H9 (cell line): ENCODE measurements around the gene YY1. TPM values are rescaled to one million over a fixed set of nuclear protein-coding genes. Genes with fewer than 3 reads are reported as not detected.

Experiments
- DNase-seq: peaks from one replicate; pipeline ENCODE4 v3.0.0-alpha.2; 2017
- H2AFZ ChIP-seq: one replicate; pipeline ENCODE4 v1.6.1; 2013; ENCODE audit warnings: mild to moderate bottlenecking, low read length, control low read depth, moderate library complexity
- H2AK5ac ChIP-seq: 2 replicates; pipeline ENCODE4 v1.6.1; 2013; ENCODE audit warnings: low read length, control low read depth, mixed read lengths; ENCODE audit not compliant: insufficient read length
- H2BK120ac ChIP-seq: one replicate; pipeline ENCODE4 v1.6.1; 2013; ENCODE audit warnings: low read depth, mild to moderate bottlenecking, low read length, control low read depth, inconsistent platforms; ENCODE audit not compliant: poor library complexity, severe bottlenecking
- H2BK12ac ChIP-seq: 2 replicates; pipeline ENCODE4 v1.6.1; 2013; ENCODE audit warnings: low read length, control low read depth, mixed read lengths, low read depth; ENCODE audit not compliant: insufficient read length
- H2BK15ac ChIP-seq: 2 replicates; pipeline ENCODE4 v1.6.1; 2013; ENCODE audit warnings: low read depth, low read length, control low read depth
- H2BK20ac ChIP-seq: one replicate; pipeline ENCODE4 v1.6.1; 2013; ENCODE audit warnings: low read depth, mild to moderate bottlenecking, low read length, control low read depth, inconsistent platforms; ENCODE audit not compliant: poor library complexity, severe bottlenecking
- H2BK5ac ChIP-seq: 2 replicates; pipeline ENCODE4 v1.6.1; 2013; ENCODE audit warnings: low read length, control low read depth, mixed read lengths; ENCODE audit not compliant: insufficient read length
- H3K14ac ChIP-seq: 2 replicates; pipeline ENCODE4 v1.6.1; 2013; ENCODE audit warnings: low read length, control low read depth; ENCODE audit not compliant: insufficient read depth
- H3K18ac ChIP-seq: 2 replicates; pipeline ENCODE4 v1.6.1; 2013; ENCODE audit warnings: low read depth, mild to moderate bottlenecking, mixed read lengths, low read length, control low read depth; ENCODE audit not compliant: insufficient read length
- H3K23ac ChIP-seq: 2 replicates; pipeline ENCODE4 v1.6.1; 2013; ENCODE audit warnings: low read length, control low read depth, mixed read lengths, low read depth; ENCODE audit not compliant: insufficient read length
- H3K23me2 ChIP-seq: 2 replicates; pipeline ENCODE4 v1.6.1; 2013; ENCODE audit warnings: low read depth, mild to moderate bottlenecking, mixed read lengths, low read length, control low read depth; ENCODE audit not compliant: insufficient read length, poor library complexity, severe bottlenecking
- H3K27ac ChIP-seq: 2 replicates; pipeline ENCODE4 v1.5.1; 2013; ENCODE audit warnings: low read length, control low read depth, mixed read lengths, low read depth; ENCODE audit not compliant: insufficient read length
- H3K27me3 ChIP-seq: 2 replicates; pipeline ENCODE4 v1.6.1; 2013; ENCODE audit warnings: low read length, control low read depth, inconsistent platforms; ENCODE audit not compliant: insufficient read depth
- H3K4ac ChIP-seq: 2 replicates; pipeline ENCODE4 v1.6.1; 2013; ENCODE audit warnings: low read depth, mild to moderate bottlenecking, control low read depth, inconsistent platforms, low read length, moderate library complexity
- H3K4me1 ChIP-seq: 2 replicates; pipeline ENCODE4 v1.6.1; 2013; ENCODE audit warnings: low read length, control low read depth, inconsistent platforms; ENCODE audit not compliant: insufficient read depth
- H3K4me2 ChIP-seq: 2 replicates; pipeline ENCODE4 v1.6.1; 2013; ENCODE audit warnings: low read length, control low read depth, mixed read lengths; ENCODE audit not compliant: insufficient read length, insufficient read depth
- H3K56ac ChIP-seq: 2 replicates; pipeline ENCODE4 v1.6.1; 2013; ENCODE audit warnings: low read depth, mild to moderate bottlenecking, mixed read lengths, low read length, control low read depth; ENCODE audit not compliant: insufficient read length
- H3K79me1 ChIP-seq: 2 replicates; pipeline ENCODE4 v1.6.1; 2013; ENCODE audit warnings: low read depth, mild to moderate bottlenecking, moderate library complexity, low read length, control low read depth, inconsistent platforms; ENCODE audit not compliant: insufficient read depth, poor library complexity, severe bottlenecking
- H3K79me2 ChIP-seq: 2 replicates; pipeline ENCODE4 v1.6.1; 2013; ENCODE audit warnings: low read length, control low read depth, inconsistent platforms; ENCODE audit not compliant: insufficient read depth
- H3K9ac ChIP-seq: 2 replicates; pipeline ENCODE4 v1.6.1; 2013; ENCODE audit warnings: low read length, control low read depth, mixed read lengths; ENCODE audit not compliant: insufficient read length; ENCODE audit errors: extremely low read depth
- H3K9me3 ChIP-seq: one replicate; pipeline ENCODE4 v1.6.1; 2013; ENCODE audit warnings: low read depth, low read length, inconsistent platforms; ENCODE audit not compliant: control insufficient read depth
- H3T11ph ChIP-seq: one replicate; pipeline ENCODE4 v1.6.1; 2013; ENCODE audit warnings: mild to moderate bottlenecking, low read length, control low read depth, inconsistent platforms
- H4K20me1 ChIP-seq: one replicate; pipeline ENCODE4 v1.6.1; 2013; ENCODE audit not compliant: control insufficient read depth, insufficient read length, insufficient read depth
- H4K5ac ChIP-seq: 2 replicates; pipeline ENCODE4 v1.6.1; 2013; ENCODE audit warnings: low read depth, mild to moderate bottlenecking, mixed read lengths, low read length, control low read depth; ENCODE audit not compliant: insufficient read length
- H4K8ac ChIP-seq: replicated peaks from 2 replicates; pipeline ENCODE4 v1.6.1; 2013; ENCODE audit warnings: low read length, control low read depth, mixed read lengths, low read depth; ENCODE audit not compliant: insufficient read length
- H4K91ac ChIP-seq: 2 replicates; pipeline ENCODE4 v1.6.1; 2013; ENCODE audit warnings: low read depth, mild to moderate bottlenecking, moderate library complexity, mixed read lengths, low read length, control low read depth; ENCODE audit not compliant: insufficient read length
- H3K27ac Mint-ChIP-seq, 3 experiments: 2 replicates in 2 of 3; 3 replicates in 1 of 3; pipeline ENCODE4 v1.8.0; 2020 to 2021; ENCODE audit warnings: mixed read lengths in 3 of 3, mild to moderate bottlenecking in 1 of 3, moderate library complexity in 1 of 3
- H3K27me3 Mint-ChIP-seq: 2 replicates; pipeline ENCODE4 v1.8.0; 2021; ENCODE audit warnings: low read depth, mild to moderate bottlenecking, moderate library complexity, mixed read lengths
- H3K36me3 Mint-ChIP-seq, 3 experiments: 2 replicates in 2 of 3; 3 replicates in 1 of 3; pipeline ENCODE4 v1.8.0; 2020 to 2021; ENCODE audit warnings: low read depth in 3 of 3, mixed read lengths in 3 of 3; ENCODE audit not compliant: insufficient read depth in 1 of 3
- H3K4me1 Mint-ChIP-seq, 2 experiments: 2 replicates each; pipeline ENCODE4 v1.8.0; 2020; ENCODE audit warnings: mixed read lengths in 2 of 2
- H3K4me3 Mint-ChIP-seq, 2 experiments: 2 replicates in 1 of 2; 3 replicates in 1 of 2; pipeline ENCODE4 v1.8.0; 2020 to 2021; ENCODE audit warnings: mild to moderate bottlenecking in 2 of 2, mixed read lengths in 2 of 2, moderate library complexity in 1 of 2
- H3K9me3 Mint-ChIP-seq, 2 experiments: 2 replicates in 1 of 2; 3 replicates in 1 of 2; pipeline ENCODE4 v1.8.0; 2020; ENCODE audit warnings: mild to moderate bottlenecking in 2 of 2, mixed read lengths in 2 of 2, moderate library complexity in 1 of 2
- WGBS: extraction: QIAGEN DNeasy Blood & Tissue Kit; methylation state at CpG from one replicate; pipeline ENCODE4 v1.1.7; 2013; ENCODE audit warnings: missing lambda C conversion rate, low lambda C conversion rate, mixed read lengths; ENCODE audit not compliant: insufficient read length; ENCODE audit errors: extremely low coverage; 5-methylcytosine and 5-hydroxymethylcytosine counted together
- total RNA-seq: library from RNA; stranded (reverse); gene quantifications from 2 replicates; pipeline ENCODE4 v1.2.1, GENCODE V29; 2021
- TF ChIP-seq, protein P1 (sequence below): fragments of 200-600 bp; sonication (generic); conservative IDR thresholded peaks from 3 replicates; pipeline ENCODE4 v1.8.0; 2021; ENCODE audit warnings: antibody characterized with exemption, mild to moderate bottlenecking

The YY1 gene
- total RNA-seq, 1 experiment from 2014 or later: 103 TPM

- H3K23ac ChIP-seq: no peak overlapping the region
- no peak overlapping the region for H4K91ac ChIP-seq
- H3K4me1 Mint-ChIP-seq: peaks cover 26 to 34% of the 10 kb centered on the region in 2 experiments
- H3K18ac ChIP-seq: no peak overlapping the region
- H3K27me3 ChIP-seq: no peaks in the 10 kb centered on the region
- H3K9ac ChIP-seq: no peak overlapping the region
- H3K36me3 Mint-ChIP-seq: peaks cover 16 to 26% (median 23%) of the 10 kb centered on the region in 3 experiments
- H2BK5ac ChIP-seq: no peak overlapping the region
- no peak overlapping the region for H3K27ac ChIP-seq
- no peak overlapping the region for H3K56ac ChIP-seq
- no peaks in the 10 kb centered on the region for H4K20me1 ChIP-seq
- no peak overlapping the region for H3K14ac ChIP-seq
- H2AK5ac ChIP-seq: no peak overlapping the region
- no peak overlapping the region for H2BK15ac ChIP-seq
- H3K4me2 ChIP-seq: no peak overlapping the region
- no peaks in the 10 kb centered on the region for H3K23me2 ChIP-seq
- no CpG with 5 or more reads among the region's 11 CpGs for WGBS
- peaks cover under 1% of the 10 kb centered on the region for H3K79me1 ChIP-seq
- no peak overlapping the region for H2BK20ac ChIP-seq
- H3K9me3 Mint-ChIP-seq: no peaks in the 10 kb centered on the region
- no peaks in the 10 kb centered on the region for H3K9me3 ChIP-seq
- H3K79me2 ChIP-seq: peaks cover 3% of the 10 kb centered on the region; the same call in 1 of the 2 replicates
- no peaks in the 10 kb centered on the region for H3K27me3 Mint-ChIP-seq
- H3K27ac Mint-ChIP-seq: peak overlapping the region in 2 of 3 experiments; percentile 30 to 90; a peak in 3 of 7 replicates
- DNase-seq: peak; percentile 65
- H3K4ac ChIP-seq: no peak overlapping the region
- no peak overlapping the region for H3K4me3 Mint-ChIP-seq
- TF ChIP-seq, protein P1, sequence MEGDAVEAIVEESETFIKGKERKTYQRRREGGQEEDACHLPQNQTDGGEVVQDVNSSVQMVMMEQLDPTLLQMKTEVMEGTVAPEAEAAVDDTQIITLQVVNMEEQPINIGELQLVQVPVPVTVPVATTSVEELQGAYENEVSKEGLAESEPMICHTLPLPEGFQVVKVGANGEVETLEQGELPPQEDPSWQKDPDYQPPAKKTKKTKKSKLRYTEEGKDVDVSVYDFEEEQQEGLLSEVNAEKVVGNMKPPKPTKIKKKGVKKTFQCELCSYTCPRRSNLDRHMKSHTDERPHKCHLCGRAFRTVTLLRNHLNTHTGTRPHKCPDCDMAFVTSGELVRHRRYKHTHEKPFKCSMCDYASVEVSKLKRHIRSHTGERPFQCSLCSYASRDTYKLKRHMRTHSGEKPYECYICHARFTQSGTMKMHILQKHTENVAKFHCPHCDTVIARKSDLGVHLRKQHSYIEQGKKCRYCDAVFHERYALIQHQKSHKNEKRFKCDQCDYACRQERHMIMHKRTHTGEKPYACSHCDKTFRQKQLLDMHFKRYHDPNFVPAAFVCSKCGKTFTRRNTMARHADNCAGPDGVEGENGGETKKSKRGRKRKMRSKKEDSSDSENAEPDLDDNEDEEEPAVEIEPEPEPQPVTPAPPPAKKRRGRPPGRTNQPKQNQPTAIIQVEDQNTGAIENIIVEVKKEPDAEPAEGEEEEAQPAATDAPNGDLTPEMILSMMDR: no peak
- H3K4me1 ChIP-seq: no peaks in the 10 kb centered on the region; the same call in 1 of the 2 replicates
- H2AFZ ChIP-seq: no peak overlapping the region
- H3T11ph ChIP-seq: no peak overlapping the region
- no peak overlapping the region for H2BK120ac ChIP-seq
- no peak overlapping the region for H4K5ac ChIP-seq
- no peak overlapping the region for H4K8ac ChIP-seq
- H2BK12ac ChIP-seq: no peak overlapping the region
These were observed 42.5 kb downstream of the YY1 start for GRCh38 chr14:100281286-100282082.
